PC-3 (cell line): ENCODE data around the gene ATG5.

ENCODE experiments used
- CTCF ChIP-seq: fragments of 300-600 bp; sonication (generic); conservative IDR thresholded peaks from 2 replicates; pipeline ENCODE4 v1.5.1; 2017; ENCODE audit warnings: antibody characterized with exemption, low read depth, mild to moderate bottlenecking, low read length
- EZH2 ChIP-seq: fragments of 300-600 bp; sonication (generic); IDR thresholded peaks from one replicate; pipeline ENCODE4 v1.6.1; 2017; ENCODE audit warnings: antibody characterized with exemption, mild to moderate bottlenecking, low read length; ENCODE audit not compliant: unreplicated experiment
- EZH2phosphoT487 ChIP-seq: fragments of 300-600 bp; sonication (generic); IDR thresholded peaks from 2 replicates; pipeline ENCODE4 v1.6.1; 2018; ENCODE audit warnings: mild to moderate bottlenecking, antibody characterized with exemption, low read length, borderline replicate concordance

DNA sequence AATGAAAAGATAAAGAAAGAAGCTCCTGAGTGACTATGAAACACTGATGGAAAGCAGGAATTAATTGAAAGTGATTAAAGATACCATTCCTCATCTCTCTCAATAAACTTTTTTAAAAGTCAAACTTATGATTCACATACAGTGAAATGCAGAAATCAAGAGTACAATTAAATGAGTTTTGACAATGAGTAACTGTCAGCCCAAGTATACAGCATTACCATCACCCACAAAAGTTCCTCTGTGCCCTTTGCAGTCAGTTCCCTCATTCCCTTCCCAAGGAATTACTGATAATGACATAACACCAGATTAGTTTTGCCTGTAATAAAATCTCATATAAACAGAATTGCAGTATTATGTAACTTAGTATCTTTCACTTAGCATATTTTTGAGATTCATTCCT lies 44.5 kb downstream of the ATG5 start:
- TF ChIP-seq CTCF: no peak
- TF ChIP-seq EZH2phosphoT487: no peak
- no peak for TF ChIP-seq EZH2
